ENCODE data around the gene SAP130.
A peak's percentile ranks its signal among the peaks of the same experiment; 100 is the strongest.

The SAP130 gene

DNA sequence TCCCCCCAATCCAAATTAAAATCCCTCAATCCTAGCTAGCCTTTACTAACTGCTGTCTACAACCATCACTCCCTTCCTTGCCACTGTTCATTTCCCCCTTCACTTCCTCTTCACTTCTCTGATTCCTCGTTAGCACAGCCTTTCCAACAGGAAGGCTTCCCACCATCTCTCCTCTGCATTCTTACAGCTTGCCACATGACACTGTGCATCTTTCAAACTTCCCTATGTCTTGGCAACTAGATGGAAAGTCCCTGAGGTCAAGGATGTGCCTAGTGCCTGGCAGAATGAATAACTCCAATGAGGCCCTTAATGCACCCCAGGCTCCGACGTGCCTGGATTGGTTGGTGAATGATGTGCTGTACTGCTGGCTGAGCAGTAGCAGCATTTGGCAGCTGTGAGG lies 15.2 kb downstream of the SAP130 start:
- no peak overlapping the region for H2BK5ac ChIP-seq (ENCODE audit: low read length)
- no CpG with 5 or more reads among the region's 3 CpGs for WGBS, 2 donors (ENCODE audit: extremely low coverage in 2 of 2, insufficient read length in 2 of 2, insufficient replicate concordance in 1 of 2)
- no peak overlapping the region for H4K8ac ChIP-seq (ENCODE audit: low read depth, low read length)
- H4K91ac ChIP-seq (ENCODE audit: low read depth, low read length, poor library complexity), result peak overlapping the region; percentile 76
- no peak overlapping the region for H2AFZ ChIP-seq (ENCODE audit: low read length)
- no peak overlapping the region for H2BK15ac ChIP-seq (ENCODE audit: low read length)
- no peaks in the 10 kb centered on the region for H3K79me1 ChIP-seq (ENCODE audit: low read depth, low read length)
- no peak overlapping the region for H2BK12ac ChIP-seq (ENCODE audit: low read length)
- no peak for DNase-seq (ENCODE audit: low spot score)
- H3K27ac ChIP-seq (replicated peaks; ENCODE audit: low read length), result no peak overlapping the region
- H3K36me3 ChIP-seq (replicated peaks in 1 of 2; ENCODE audit: control insufficient read depth in 2 of 2, insufficient read depth in 2 of 2, low read length in 2 of 2), result peaks cover 65 to 100% of the 10 kb centered on the region in 2 donors
- H3K23ac ChIP-seq (ENCODE audit: low read depth, low read length, poor library complexity), result no peak overlapping the region
- no peak overlapping the region for H2BK120ac ChIP-seq (ENCODE audit: low read depth, low read length)
- no peak overlapping the region for H2AK5ac ChIP-seq (ENCODE audit: low read depth, low read length)
- H3K18ac ChIP-seq (ENCODE audit: low read length), result no peak overlapping the region
- no peak overlapping the region for H3K4me3 ChIP-seq (ENCODE audit: low read length in 2 of 2)
- peaks cover 0 to 3% of the 10 kb centered on the region in 2 donors for H3K9me3 ChIP-seq (replicated peaks in 1 of 2; ENCODE audit: control insufficient read depth in 2 of 2, insufficient read depth in 1 of 2, low read depth in 1 of 2, low read length in 2 of 2)
- H3K9ac ChIP-seq (ENCODE audit: low read depth, low read length, poor library complexity), result no peak overlapping the region
- no peaks in the 10 kb centered on the region for H3K27me3 ChIP-seq (ENCODE audit: control insufficient read depth in 3 of 3, insufficient read depth in 3 of 3, low read depth in 1 of 3, low read length in 3 of 3)
- no peak overlapping the region for H3K4me2 ChIP-seq (ENCODE audit: insufficient read depth, low read length, poor library complexity, severe bottlenecking)
- H3K4me1 ChIP-seq (ENCODE audit: control insufficient read depth in 2 of 2, insufficient read depth in 1 of 2, low read depth in 1 of 2, low read length in 2 of 2), result no peaks in the 10 kb centered on the region
- no peak overlapping the region for H3K14ac ChIP-seq (ENCODE audit: low read length)
- H3K4ac ChIP-seq (ENCODE audit: low read length), result no peak overlapping the region

- Histone ChIP-seq H3K23ac (ENCODE audit: low read depth, low read length, poor library complexity) (no peak overlapping the region), H2AK5ac (ENCODE audit: low read depth, low read length) (no peak overlapping the region), H2BK15ac (ENCODE audit: low read length) (no peak overlapping the region), H2BK120ac (ENCODE audit: low read depth, low read length) (no peak overlapping the region), H3K27me3 (ENCODE audit: control insufficient read depth in 3 of 3, insufficient read depth in 3 of 3, low read depth in 1 of 3, low read length in 3 of 3) (no peaks in the 10 kb centered on the region), H2BK5ac (ENCODE audit: low read length) (no peak overlapping the region), H2AFZ (ENCODE audit: low read length) (no peak overlapping the region), H3K4ac (ENCODE audit: low read length) (no peak overlapping the region), H3K9me3 (replicated peaks in 1 of 2; ENCODE audit: control insufficient read depth in 2 of 2, insufficient read depth in 1 of 2, low read depth in 1 of 2, low read length in 2 of 2) (peaks cover 0 to 3% of the 10 kb centered on the region in 2 donors), H3K4me1 (ENCODE audit: control insufficient read depth in 2 of 2, insufficient read depth in 1 of 2, low read depth in 1 of 2, low read length in 2 of 2) (no peaks in the 10 kb centered on the region), H3K36me3 (replicated peaks in 1 of 2; ENCODE audit: control insufficient read depth in 2 of 2, insufficient read depth in 2 of 2, low read length in 2 of 2) (peaks cover 43 to 98% of the 10 kb centered on the region in 2 donors), H3K4me2 (ENCODE audit: insufficient read depth, low read length, poor library complexity, severe bottlenecking) (no peak overlapping the region), H3K4me3 (ENCODE audit: low read length in 2 of 2) (no peak overlapping the region), H3K27ac (replicated peaks; ENCODE audit: low read length) (no peak overlapping the region), H4K8ac (ENCODE audit: low read depth, low read length) (no peak overlapping the region), H3K79me1 (ENCODE audit: low read depth, low read length) (no peaks in the 10 kb centered on the region), H3K9ac (ENCODE audit: low read depth, low read length, poor library complexity) (no peak overlapping the region), H2BK12ac (ENCODE audit: low read length) (no peak overlapping the region), H3K14ac (ENCODE audit: low read length) (no peak overlapping the region), H4K91ac (ENCODE audit: low read depth, low read length, poor library complexity) (no peak overlapping the region), H3K18ac (ENCODE audit: low read length) (no peak overlapping the region)
- DNase-seq (ENCODE audit: low spot score), result no peak
- WGBS, 2 donors (ENCODE audit: extremely low coverage in 2 of 2, insufficient read length in 2 of 2, insufficient replicate concordance in 1 of 2), result no CpG with 5 or more reads among the region's 6 CpGs
Observed at GRCh38 chr2:128008074-128008672, 19.7 kb downstream of the SAP130 start.

DNA sequence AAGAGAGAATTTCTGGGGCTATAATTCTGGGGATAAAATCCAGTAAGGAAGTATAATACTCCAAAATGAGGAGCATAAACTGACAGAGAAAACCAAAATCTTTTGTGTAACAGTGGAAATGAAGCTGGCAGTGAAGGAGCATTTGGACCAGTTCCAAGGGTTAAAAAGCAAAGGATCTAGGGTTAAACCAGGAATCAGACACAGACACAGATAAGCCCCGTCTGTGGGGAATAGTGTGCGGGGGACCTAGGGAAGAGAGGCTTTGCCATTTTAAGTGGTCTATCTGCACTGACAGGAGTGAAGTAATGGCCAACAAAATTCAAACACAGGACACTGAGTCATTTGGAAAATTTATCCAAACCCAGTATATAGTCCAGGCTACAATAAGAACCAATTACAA lies 23.4 kb downstream of the SAP130 start:
- Histone ChIP-seq H3K79me1 (ENCODE audit: low read depth, low read length) (no peaks in the 10 kb centered on the region), H2AFZ (ENCODE audit: low read length) (no peak overlapping the region), H2BK15ac (ENCODE audit: low read length) (no peak overlapping the region), H3K4me1 (ENCODE audit: control insufficient read depth in 2 of 2, insufficient read depth in 1 of 2, low read depth in 1 of 2, low read length in 2 of 2) (no peaks in the 10 kb centered on the region), H2BK5ac (ENCODE audit: low read length) (no peak overlapping the region), H3K9ac (ENCODE audit: low read depth, low read length, poor library complexity) (no peak overlapping the region), H2BK120ac (ENCODE audit: low read depth, low read length) (no peak overlapping the region), H4K8ac (ENCODE audit: low read depth, low read length) (no peak overlapping the region), H3K23ac (ENCODE audit: low read depth, low read length, poor library complexity) (no peak overlapping the region), H3K27ac (replicated peaks; ENCODE audit: low read length) (no peak overlapping the region), H3K4me2 (ENCODE audit: insufficient read depth, low read length, poor library complexity, severe bottlenecking) (no peak overlapping the region), H4K91ac (ENCODE audit: low read depth, low read length, poor library complexity) (no peak overlapping the region), H3K36me3 (replicated peaks in 1 of 2; ENCODE audit: control insufficient read depth in 2 of 2, insufficient read depth in 2 of 2, low read length in 2 of 2) (peaks cover 34 to 98% of the 10 kb centered on the region in 2 donors), H2AK5ac (ENCODE audit: low read depth, low read length) (no peak overlapping the region), H3K9me3 (replicated peaks in 1 of 2; ENCODE audit: control insufficient read depth in 2 of 2, insufficient read depth in 1 of 2, low read depth in 1 of 2, low read length in 2 of 2) (no peaks in the 10 kb centered on the region), H3K18ac (ENCODE audit: low read length) (no peak overlapping the region), H3K4me3 (ENCODE audit: low read length in 2 of 2) (no peak overlapping the region), H2BK12ac (ENCODE audit: low read length) (no peak overlapping the region), H3K14ac (ENCODE audit: low read length) (no peak overlapping the region), H3K4ac (ENCODE audit: low read length) (no peak overlapping the region), H3K27me3 (ENCODE audit: control insufficient read depth in 3 of 3, insufficient read depth in 3 of 3, low read depth in 1 of 3, low read length in 3 of 3) (no peaks in the 10 kb centered on the region)
- WGBS, 2 donors (ENCODE audit: extremely low coverage in 2 of 2, insufficient read length in 2 of 2, insufficient replicate concordance in 1 of 2), result no CpG with 5 or more reads among the region's 2 CpGs
- no peak for DNase-seq (ENCODE audit: low spot score)

DNA sequence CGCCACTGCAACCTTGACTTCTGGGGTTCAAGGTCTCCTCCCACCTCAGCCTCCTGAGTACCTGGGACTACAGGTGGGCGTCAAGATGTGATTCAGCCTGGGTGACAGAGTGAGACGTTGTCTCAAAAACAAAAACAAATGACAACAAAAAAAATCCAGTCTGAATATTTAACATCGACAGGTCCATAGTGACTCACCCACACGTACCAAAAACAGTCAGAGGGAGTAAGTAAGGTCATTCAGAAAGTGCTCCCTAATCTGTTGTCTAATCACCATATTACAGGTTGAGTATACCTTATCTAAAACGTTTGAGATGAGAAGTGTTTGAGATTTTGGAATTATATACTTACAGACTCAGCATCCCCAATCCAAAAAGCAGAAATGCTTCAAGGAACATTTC lies 24.4 kb downstream of the SAP130 start:
- WGBS, 2 donors (ENCODE audit: extremely low coverage in 2 of 2, insufficient read length in 2 of 2, insufficient replicate concordance in 1 of 2), result no CpG with 5 or more reads among the region's 6 CpGs
- H3K4me2 ChIP-seq (ENCODE audit: insufficient read depth, low read length, poor library complexity, severe bottlenecking), result no peak overlapping the region
- H3K14ac ChIP-seq (ENCODE audit: low read length), result no peak overlapping the region
- no peak overlapping the region for H4K91ac ChIP-seq (ENCODE audit: low read depth, low read length, poor library complexity)
- H4K8ac ChIP-seq (ENCODE audit: low read depth, low read length), result no peak overlapping the region
- no peaks in the 10 kb centered on the region for H3K79me1 ChIP-seq (ENCODE audit: low read depth, low read length)
- H2AK5ac ChIP-seq (ENCODE audit: low read depth, low read length), result no peak overlapping the region
- H3K18ac ChIP-seq (ENCODE audit: low read length), result no peak overlapping the region
- no peak overlapping the region for H2BK12ac ChIP-seq (ENCODE audit: low read length)
- no peaks in the 10 kb centered on the region for H3K9me3 ChIP-seq (replicated peaks in 1 of 2; ENCODE audit: control insufficient read depth in 2 of 2, insufficient read depth in 1 of 2, low read depth in 1 of 2, low read length in 2 of 2)
- no peak overlapping the region for H2AFZ ChIP-seq (ENCODE audit: low read length)
- H2BK120ac ChIP-seq (ENCODE audit: low read depth, low read length), result no peak overlapping the region
- no peak overlapping the region for H3K4me3 ChIP-seq (ENCODE audit: low read length in 2 of 2)
- peaks cover 33 to 98% of the 10 kb centered on the region in 2 donors for H3K36me3 ChIP-seq (replicated peaks in 1 of 2; ENCODE audit: control insufficient read depth in 2 of 2, insufficient read depth in 2 of 2, low read length in 2 of 2)
- H3K23ac ChIP-seq (ENCODE audit: low read depth, low read length, poor library complexity), result no peak overlapping the region
- no peaks in the 10 kb centered on the region for H3K27me3 ChIP-seq (ENCODE audit: control insufficient read depth in 3 of 3, insufficient read depth in 3 of 3, low read depth in 1 of 3, low read length in 3 of 3)
- H3K4ac ChIP-seq (ENCODE audit: low read length), result no peak overlapping the region
- DNase-seq (ENCODE audit: low spot score), result no peak
- no peaks in the 10 kb centered on the region for H3K4me1 ChIP-seq (ENCODE audit: control insufficient read depth in 2 of 2, insufficient read depth in 1 of 2, low read depth in 1 of 2, low read length in 2 of 2)
- H3K9ac ChIP-seq (ENCODE audit: low read depth, low read length, poor library complexity), result no peak overlapping the region
- H3K27ac ChIP-seq (replicated peaks; ENCODE audit: low read length), result no peak overlapping the region
- H2BK15ac ChIP-seq (ENCODE audit: low read length), result no peak overlapping the region
- no peak overlapping the region for H2BK5ac ChIP-seq (ENCODE audit: low read length)

All from neuronal stem cell (in vitro differentiated cells).